ENCODE data around the gene C2orf15.

DNA sequence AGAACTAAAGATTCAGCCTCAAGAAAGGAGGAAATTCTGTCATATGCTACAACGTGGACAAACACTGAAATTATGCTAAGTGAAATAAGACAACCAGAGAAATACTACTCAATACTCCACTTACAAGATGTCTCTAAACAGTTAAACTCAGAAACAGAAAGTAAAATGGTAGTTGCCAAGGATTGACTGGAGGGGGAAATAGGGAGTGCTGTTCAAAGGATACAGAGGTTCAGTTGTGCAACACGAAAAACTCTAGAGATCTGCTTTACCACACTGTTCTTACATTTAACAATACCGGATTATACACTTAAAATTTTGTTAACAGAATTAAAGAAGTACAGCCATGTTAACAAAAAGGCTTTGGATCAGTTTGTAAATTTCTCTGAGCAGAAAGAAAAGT is 39.8 kb upstream of the C2orf15 start:
- TF ChIP-seq, protein P1, sequence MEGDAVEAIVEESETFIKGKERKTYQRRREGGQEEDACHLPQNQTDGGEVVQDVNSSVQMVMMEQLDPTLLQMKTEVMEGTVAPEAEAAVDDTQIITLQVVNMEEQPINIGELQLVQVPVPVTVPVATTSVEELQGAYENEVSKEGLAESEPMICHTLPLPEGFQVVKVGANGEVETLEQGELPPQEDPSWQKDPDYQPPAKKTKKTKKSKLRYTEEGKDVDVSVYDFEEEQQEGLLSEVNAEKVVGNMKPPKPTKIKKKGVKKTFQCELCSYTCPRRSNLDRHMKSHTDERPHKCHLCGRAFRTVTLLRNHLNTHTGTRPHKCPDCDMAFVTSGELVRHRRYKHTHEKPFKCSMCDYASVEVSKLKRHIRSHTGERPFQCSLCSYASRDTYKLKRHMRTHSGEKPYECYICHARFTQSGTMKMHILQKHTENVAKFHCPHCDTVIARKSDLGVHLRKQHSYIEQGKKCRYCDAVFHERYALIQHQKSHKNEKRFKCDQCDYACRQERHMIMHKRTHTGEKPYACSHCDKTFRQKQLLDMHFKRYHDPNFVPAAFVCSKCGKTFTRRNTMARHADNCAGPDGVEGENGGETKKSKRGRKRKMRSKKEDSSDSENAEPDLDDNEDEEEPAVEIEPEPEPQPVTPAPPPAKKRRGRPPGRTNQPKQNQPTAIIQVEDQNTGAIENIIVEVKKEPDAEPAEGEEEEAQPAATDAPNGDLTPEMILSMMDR (IDR thresholded peaks at IDR 0.05), result no peak
- no peak for TF ChIP-seq POLR2A (IDR thresholded peaks at IDR 0.05; ENCODE audit: low read depth)

Measured in esophagus muscularis mucosa (tissue), 3 donors.